ENCODE results near the gene ARHGAP25.

Gene ARHGAP25

GRCh38 chr2:68719912-68720311 is 14.7 kb upstream of the ARHGAP25 start:
- DNase-seq, result no peak

- no peak for DNase-seq
Observed at GRCh38 chr2:68720665-68721064, 13.9 kb upstream of the ARHGAP25 start.

GRCh38 chr2:68721482-68722101 is 13.0 kb upstream of the ARHGAP25 start:
- peak in 1 of 2 experiments; percentile 28 for DNase-seq

DNA sequence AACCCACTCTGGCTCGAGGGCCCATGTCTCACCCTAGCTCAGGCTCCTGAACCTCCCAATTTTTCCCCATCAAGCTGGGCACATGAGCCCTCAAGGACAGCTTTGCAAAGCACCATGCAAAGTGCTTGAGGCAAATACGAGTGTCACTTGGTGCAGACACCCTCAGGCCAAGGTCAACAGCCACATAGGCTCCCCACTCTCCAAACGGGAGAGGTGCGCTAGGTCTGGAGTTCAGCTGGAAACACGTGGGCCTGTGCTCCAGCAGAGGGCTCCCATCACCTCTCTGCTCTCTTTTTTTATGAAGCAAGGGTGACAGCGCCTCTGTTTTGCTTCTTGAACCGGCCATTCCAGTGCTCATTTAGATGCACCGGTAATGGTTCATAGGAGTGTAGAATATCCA is 11.9 kb upstream of the ARHGAP25 start:
- no peak for DNase-seq

DNA sequence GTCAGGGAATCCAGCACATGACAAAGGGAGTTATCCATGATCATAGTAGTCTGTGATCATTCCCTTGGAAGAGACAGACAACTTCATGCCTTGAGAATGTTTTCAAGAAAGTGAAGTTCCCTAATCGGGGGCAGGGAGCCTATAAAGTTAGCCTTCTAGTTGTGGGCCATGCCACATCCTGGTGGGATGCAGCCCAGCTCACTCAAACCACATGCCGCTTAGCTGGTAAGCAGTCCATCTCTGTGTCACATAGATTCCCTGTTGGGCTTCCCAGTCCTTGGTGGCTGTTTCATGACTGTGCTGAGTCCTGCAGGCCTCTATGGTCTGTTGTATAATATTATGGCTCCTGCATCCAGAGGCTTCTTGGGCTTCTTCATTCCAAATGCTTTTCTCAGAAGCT is 11.4 kb upstream of the ARHGAP25 start:
- DNase-seq, result no peak

GRCh38 chr2:68726100-68726499 is 8.5 kb upstream of the ARHGAP25 start:
- no peak for DNase-seq

DNA sequence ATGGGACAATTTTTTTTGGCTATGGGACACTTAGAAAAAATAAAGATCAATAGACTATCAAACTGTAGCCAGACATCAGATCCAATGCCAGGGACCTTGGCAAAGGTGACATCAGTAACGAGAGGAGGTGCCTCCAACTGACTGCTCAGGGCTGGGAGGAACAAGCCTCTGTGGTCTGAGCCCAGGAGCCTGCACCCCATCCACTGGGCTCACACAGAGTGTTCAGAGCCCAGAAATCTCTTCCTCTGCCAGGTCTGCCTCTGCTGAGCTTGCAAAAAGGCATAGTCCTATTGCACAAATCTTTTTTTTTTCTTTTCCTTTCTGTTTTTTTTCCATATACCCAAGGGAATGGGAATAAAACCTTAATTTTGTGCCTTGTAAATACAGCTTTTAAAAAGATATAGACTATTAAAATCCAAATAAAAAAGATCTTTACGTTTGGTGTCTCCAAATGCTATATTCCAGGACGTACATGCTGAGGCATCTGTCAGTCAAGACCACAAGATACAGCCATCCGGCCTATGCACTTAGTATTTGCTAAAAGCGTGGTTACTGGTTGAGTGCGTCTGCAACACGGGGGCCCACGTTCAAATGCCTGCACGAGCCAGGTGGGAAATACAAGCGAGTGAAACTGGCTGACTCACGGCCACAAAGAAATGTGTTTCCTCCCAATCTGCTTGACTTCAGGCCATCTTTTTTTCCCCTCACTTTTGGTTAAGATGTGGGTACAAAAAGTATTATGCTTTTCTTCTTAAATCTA is 7.8 kb upstream of the ARHGAP25 start:
- peak; percentile 67 to 88 for DNase-seq

- DNase-seq, result no peak
Observed at GRCh38 chr2:68727683-68728375, 6.8 kb upstream of the ARHGAP25 start.

DNA sequence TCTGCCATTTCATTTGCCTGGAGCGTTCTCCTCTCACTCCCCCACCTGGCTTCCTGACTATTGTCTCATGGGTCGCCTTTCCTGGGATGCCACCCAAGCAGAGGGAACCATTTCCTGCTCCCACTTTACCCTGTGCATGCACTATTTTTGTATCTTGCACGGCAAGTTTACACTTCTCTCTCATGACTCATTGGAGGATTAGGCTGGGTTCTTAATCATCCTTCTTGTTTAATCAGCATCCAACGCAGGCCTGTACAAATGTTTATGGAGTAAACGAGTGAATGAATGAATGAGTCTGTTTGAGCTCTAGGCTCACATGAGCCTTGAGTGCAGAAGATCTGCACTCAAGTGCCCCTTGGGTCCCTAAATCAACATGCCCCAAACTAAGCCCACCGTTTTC is 3.8 kb upstream of the ARHGAP25 start:
- DNase-seq, result no peak

- DNase-seq, result no peak
Observed at GRCh38 chr2:68732036-68732932, 2.3 kb upstream of the ARHGAP25 start.

- no peak for DNase-seq
Observed at GRCh38 chr2:68733365-68733764, 1.2 kb upstream of the ARHGAP25 start.

DNA sequence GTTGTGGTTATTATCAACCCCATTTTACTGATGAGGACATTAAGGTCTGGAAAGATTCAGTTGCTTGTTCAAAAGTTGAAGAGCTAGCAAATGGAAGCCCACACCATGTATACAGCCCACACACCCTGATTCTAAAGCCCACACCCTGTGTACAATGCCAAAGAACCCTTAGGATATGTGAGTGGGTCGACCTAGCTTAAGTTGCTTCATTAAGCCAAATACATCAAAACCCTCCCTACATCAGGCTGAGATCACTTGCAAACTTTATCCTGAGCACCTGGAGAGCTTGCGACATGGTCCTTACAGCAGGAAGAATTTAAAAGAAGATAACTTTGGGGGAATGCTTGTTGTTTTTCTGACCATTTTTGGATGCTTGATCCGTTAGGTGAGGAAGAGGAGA is 435 bp upstream of the ARHGAP25 start:
- no peak for DNase-seq

GRCh38 chr2:68736086-68736485 is 1.5 kb downstream of the ARHGAP25 start:
- no peak for DNase-seq

- DNase-seq, result peak in 1 of 2 experiments; percentile 61
Observed at GRCh38 chr2:68737711-68738110, 3.1 kb downstream of the ARHGAP25 start.

- DNase-seq, result no peak
Observed at GRCh38 chr2:68738906-68739594, 4.4 kb downstream of the ARHGAP25 start.

DNA sequence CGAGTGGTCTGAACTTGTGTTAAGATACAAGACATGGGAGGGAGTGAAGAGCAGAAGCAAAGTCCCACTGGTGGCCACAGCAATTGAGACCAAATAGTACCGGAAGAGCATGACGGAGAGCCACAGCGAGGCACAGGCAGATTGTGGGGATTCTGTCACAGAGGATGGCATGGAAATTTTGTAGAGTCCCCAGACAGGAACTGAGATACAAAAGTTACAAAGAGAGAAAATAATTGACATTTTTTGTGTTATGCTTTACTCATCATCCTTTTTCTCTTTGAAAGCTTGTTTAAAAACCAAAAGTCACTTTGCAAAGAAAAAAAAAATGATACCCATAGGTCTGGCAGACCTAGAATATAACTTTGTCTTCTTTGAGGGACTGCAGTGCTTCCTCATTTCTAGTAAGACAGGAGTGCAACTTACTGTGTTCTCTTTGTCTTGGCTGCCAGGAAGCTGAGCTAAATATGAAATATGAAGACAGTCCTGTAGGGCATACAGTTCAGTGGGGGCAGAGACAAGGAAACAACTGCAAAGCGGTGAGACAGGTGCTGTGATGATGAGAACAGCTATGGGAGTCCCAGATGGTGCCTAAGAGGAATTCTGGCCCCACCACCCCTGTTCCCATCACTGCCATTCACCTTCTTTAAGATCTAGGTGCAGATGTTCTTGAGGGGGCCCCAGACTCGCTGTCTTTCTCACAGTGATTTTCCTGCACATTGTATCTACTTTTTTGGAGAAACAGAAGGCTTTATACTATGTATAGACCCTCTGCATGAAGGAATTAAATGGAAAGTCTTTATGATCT is 5.2 kb downstream of the ARHGAP25 start:
- no peak for DNase-seq

DNA sequence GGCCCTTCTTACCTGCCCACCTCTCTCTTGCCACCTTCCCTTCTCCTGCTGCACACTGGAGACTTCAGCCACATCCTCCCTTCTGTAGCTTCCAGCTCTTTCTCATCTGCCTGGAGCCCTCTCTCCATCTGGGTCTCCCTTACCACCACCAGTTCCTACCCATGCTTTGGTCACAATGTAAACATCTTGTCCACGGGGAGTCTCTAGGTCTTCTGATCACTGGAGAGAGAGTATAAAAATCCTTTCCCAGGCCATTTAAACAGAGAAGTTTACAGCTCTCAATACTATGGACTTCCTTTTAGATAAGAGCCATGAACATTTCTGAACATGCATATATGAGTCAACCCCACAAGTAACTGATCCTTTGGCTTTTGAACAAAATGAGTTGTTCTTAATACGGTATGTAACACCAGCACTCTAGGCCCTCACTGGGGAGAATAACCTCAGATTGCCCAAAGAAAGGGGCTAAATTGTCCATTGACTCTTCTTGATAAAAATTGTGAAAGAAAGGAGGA is 5.8 kb downstream of the ARHGAP25 start:
- DNase-seq, result no peak

DNA sequence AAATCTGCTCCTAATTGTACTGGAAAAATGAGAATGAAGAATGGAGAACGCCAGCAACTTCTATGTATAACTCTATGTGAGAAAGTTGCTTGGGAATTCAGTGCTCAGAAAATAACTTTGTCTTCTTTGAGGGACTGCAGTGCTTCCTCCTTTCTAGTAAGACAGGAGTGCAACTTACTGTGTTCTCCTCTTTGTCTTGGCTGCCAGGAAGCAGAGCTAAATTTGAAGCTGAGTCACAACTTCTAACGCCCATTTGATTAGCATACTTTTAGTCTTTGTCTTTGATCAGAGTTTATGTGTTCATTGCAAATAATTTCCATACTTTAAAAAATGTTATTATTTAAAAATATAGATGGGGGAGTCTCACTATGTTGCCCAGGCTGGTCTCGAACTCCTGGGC is 6.6 kb downstream of the ARHGAP25 start:
- peak in 1 of 2 experiments; percentile 34 for DNase-seq

DNA sequence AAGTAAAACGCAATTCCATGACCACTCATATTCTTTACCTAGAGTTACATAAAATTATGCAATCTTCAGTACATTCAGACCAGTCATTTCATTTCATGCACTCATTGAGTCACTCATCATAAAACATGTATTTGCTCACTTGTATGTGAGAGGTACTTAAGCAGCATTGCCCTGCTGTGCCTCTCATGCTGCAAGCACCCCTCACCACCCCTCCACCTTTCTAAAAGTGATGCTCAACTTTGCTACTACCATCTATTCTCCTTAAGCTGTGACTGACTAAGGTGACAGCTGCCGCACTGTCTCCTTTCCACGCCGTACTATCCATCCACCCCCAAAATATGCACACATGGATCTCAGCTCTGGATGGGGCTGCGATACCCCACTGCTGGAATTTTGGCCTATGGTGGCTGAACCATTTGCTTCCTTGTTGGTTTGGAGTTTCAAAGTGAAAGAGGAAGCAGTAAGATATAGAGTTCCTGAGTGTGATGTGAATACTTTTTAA is 7.2 kb downstream of the ARHGAP25 start:
- no peak for DNase-seq

DNA sequence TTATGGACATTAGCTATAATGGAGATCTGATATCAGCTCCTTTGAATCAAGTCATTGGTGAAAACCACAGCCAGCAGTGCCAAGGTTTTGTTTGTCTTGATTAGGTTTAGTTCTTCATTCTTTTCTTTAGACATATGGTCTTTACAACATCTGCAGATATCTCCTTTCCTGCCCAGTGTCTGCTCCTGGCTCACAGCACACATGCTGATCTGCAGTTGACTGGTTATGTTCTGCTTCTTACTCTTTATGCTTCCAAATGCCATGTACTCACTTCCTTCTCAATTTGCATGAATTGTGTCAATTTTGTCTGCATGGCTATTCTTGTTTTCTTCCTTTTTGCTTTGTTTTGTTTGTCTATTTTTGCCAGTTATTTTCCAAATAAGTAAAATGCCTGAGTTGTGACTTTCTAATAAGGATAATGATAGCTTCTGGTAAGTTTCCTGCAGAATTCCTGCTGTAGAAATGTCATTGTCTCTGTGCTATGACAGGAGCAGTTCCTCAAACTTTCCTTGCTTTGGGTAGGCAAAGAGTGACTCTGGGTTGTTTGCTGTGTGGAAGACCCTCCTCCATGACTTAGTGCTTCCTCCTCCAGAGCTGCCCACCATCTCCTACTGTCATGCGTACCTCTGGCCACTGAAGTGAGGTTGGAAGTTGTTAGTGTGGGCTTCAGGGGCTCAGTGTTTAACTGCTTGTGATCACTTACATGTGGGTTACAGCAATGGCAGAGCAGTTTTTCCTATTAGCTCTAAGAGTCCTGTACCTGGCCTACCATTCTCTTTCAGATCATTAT is 8.2 kb downstream of the ARHGAP25 start:
- DNase-seq, result no peak

Data from stimulated activated CD4-positive, alpha-beta T cell treated with anti-CD3 and anti-CD28 coated beads, Interleukin-4, amount 100 ng/mL, for 4 hours (primary cell).